ENCODE results near the gene PLEKHG4B.
A peak's percentile ranks its signal among the peaks of the same experiment; 100 is the strongest.
"Not testable (repeated sequence)": the region's sequence is repeated elsewhere in the genome, so short reads cannot be mapped to it uniquely, and the experiment has no call there.

PLEKHG4B gene

DNA sequence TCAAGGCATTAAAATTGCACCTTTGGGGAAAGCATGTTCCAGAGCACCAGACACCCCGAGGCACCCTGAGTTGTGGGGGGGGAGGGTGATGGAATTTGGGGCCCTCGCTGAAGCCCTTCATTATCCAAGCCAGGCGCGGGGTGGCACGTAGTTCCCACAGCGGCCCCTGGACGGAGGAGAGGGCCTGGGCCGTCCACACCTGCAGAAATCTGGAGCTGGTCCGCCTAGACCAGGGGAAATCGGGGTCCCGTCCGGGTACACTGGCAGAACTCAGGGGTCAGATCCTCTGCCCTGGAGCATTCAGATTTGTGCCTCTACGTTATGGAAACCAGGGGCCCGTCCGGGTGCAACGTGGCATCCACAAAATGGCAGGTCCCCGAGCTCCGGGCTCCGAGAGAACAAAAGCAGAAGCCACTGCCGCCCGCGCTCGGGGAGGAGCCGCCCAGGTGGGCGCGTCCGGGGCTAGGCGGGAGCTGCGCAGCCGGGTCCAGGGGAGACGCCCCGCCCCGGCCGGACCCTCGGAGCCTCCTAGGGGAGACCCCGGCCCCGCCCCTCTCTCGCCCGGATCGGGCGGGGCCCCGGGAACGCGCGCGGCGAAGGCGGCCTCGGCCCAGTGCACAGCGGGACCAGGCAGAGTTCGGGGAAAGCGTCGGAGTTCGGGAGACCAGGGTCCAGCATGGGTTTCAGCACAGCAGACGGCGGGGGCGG is at the start of gene PLEKHG4B:
TSS of gene PLEKHG4B (plus strand) at position 613 of the 708 bp plus-strand sequence. CDS start at position 677, 64 bp downstream.
- no peak for DNase-seq

- no peak for DNase-seq
These were observed 49.7 kb upstream of the PLEKHG4B start for GRCh38 chr5:42250-42649.

GRCh38 chr5:48192-48591 is 43.8 kb upstream of the PLEKHG4B start:
- DNase-seq, result peak; percentile 96

GRCh38 chr5:49530-49929 is 42.4 kb upstream of the PLEKHG4B start:
- not testable (repeated sequence) for DNase-seq

DNA sequence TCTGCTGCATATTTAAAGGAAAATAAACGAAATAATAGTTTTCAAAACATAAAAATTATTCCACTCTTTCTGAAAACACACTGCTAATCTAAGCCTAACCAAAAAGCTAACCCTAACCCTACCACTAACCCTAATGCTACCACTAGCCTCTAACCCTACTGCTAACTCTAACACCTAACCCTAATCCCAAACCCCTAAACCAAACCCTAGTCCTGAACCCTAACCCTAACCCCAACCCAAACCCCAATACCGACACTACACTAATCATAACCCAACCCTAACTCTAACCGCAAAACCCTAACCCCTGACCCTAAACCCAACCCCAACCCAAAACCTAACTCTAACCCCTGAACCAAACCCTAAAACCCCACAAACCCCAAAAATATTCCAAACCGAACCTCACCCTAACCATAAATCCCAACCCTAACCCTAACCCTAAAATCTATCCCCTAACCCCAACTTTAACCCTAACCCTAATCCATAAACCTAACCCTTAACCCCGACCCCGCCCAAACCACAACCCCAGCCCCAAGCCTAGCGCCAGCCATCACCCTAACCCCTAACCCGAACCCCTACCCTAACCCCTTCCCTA is 41.9 kb upstream of the PLEKHG4B start:
- DNase-seq, result no peak

GRCh38 chr5:50724-51499 is 41.1 kb upstream of the PLEKHG4B start:
- no peak for DNase-seq

GRCh38 chr5:51500-51823 is 40.5 kb upstream of the PLEKHG4B start:
- DNase-seq, result no peak

DNA sequence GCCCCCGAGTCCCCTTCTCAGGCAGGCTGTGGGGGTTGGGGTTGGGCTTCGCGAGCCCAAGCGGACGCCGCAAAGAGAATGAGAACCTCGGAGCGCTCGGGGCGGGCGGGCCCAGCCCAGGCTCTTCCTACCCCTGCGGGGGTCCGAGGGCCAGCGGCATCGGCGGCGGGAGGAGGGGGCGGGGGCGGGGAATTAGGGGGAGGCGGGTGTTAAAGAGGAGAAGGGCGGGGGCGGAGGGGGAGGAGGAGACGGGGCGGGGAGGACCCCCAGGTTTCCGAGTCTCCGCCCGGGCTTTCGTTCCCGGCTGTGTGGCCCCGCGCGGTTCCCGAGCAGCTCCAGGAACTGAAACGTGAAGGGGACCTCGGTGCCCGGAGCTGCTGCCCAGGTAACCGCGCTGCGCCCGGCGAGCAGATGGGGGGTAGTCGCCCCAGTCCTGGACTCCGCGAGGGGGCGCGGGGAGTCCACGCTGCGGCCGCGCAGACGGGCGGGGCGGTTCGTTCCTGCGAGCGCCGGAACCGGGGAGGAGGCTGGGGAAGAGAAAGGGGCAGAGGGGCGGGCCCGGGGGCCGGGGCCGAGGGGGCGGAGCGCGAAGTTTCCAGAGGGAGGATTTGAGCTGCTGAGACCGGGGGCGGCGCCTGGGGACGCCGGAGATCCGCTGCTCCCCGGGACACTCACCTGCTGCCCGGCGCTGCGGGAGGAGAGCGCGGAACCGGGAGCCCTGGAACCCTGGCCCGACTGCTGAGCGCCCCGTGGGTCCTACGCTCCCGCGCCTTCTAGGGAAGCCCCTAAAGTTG is 38.4 kb upstream of the PLEKHG4B start:
- peak; percentile 79 for DNase-seq

- no peak for DNase-seq
These were observed 37.7 kb upstream of the PLEKHG4B start for GRCh38 chr5:54175-54730.

DNA sequence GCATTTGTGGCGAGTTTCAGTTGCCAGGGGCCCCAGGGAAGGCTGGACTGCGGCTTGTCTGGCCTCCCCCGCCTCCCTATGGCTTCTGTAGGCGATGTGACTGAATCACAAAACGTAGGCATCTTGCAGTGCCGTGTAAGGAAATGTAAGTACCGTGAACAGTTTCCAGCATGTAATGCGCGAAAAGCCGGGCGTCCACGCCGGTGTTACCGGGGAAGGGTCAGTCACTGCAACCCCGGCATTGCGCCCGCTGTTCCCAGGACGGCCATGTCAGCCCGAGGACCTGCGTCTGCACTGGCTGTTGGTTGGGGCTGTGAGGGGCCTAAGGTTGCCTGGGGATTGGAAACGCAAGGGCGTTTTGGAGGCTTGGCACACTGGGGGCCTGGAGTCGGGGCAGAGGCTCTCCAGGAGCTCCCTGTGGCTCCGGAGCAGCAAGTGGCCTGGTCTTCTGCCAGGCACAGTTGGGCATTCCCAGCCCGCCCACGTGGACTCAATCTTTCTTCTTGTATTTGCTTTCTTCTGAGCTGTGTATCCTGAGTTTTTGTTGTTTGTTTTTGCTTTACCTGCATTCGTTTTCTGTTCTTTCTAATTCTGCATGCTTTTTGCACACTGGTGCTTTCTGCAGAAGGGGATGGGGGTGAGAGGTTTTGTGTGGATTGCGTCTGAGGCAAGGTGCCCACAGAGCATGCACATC is 36.9 kb upstream of the PLEKHG4B start:
- DNase-seq, result peak; percentile 35

GRCh38 chr5:56561-57290 is 35.2 kb upstream of the PLEKHG4B start:
- peak; percentile 42 for DNase-seq

DNA sequence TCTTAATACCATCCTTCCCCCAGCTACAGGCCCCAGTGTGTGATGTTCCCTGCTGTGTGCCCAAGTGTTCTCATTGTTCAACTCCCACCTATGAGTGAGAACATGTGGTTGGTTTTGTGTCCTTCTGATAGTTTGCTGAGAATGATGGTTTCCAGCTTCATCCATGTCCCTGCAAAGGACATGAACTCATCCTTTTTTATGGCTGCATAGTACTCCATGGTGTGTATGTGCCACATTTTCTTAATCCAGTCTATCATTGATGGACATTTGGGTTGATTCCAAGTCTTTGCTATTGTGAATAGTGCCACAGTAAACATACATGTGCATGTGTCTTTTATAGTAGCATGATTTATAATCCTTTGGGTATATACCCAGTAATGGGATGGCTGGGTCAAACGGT is 31.7 kb upstream of the PLEKHG4B start:
- DNase-seq, result not testable (repeated sequence)

DNA sequence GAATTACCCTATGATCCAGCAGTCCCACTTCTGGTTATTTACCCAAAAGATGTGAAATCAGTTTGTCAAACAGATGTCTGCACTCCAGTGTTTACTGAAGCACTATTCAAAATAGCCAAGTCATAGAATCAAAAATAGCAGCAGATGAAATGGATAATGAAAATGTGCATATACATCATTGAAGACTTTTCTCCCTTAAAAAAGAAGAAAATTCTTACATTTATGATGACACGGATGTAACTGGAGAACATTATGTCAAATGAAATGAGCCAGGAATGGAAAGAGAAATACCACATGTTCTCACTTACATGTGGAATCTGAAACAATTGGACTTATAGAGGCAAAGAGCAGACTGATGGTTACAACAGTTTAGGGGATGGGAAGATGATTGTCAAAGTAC is 21.5 kb upstream of the PLEKHG4B start:
- no peak for DNase-seq

DNA sequence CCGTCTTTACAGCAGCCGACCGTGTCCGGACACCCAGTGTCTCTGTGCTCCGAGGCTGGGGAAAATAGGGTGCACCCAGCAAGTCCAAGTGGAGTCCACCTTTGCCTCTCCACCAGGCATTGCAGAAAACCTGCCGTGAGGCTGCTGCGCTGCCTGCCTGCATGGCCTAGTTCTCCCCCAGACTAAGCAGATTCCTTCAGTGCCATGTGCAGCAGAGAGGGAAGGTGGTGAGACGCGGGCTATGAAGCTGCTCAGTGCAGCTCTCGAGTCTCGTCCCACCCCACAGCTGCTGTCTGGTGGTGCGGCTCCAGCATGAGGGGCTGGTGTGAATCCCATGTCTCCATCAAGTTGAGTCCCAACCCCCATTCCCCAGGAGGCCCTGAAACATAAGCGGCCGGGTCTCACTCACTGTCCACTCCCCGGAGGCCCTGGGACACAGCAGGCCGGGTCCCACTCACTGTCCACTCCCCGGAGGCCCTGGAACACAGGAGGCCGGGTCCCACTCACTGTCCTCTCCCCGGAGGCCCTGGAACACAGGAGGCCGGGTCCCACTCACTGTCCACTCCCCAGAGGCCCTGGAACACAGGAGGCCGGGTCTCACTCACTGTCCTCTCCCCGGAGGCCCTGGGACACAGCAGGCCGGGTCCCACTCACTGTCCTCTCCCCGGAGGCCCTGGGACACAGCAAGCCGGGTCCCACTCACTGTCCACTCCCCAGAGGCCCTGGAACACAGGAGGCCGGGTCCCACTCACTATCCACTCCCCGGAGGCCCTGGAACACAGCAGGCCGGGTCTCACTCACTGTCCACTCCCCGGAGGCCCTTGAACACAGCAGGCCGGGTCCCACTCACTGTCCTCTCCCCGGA is 19.4 kb upstream of the PLEKHG4B start:
- DNase-seq, result not testable (repeated sequence)

- DNase-seq, result not testable (repeated sequence)
These were observed 18.9 kb upstream of the PLEKHG4B start for GRCh38 chr5:73181-73447.

DNA sequence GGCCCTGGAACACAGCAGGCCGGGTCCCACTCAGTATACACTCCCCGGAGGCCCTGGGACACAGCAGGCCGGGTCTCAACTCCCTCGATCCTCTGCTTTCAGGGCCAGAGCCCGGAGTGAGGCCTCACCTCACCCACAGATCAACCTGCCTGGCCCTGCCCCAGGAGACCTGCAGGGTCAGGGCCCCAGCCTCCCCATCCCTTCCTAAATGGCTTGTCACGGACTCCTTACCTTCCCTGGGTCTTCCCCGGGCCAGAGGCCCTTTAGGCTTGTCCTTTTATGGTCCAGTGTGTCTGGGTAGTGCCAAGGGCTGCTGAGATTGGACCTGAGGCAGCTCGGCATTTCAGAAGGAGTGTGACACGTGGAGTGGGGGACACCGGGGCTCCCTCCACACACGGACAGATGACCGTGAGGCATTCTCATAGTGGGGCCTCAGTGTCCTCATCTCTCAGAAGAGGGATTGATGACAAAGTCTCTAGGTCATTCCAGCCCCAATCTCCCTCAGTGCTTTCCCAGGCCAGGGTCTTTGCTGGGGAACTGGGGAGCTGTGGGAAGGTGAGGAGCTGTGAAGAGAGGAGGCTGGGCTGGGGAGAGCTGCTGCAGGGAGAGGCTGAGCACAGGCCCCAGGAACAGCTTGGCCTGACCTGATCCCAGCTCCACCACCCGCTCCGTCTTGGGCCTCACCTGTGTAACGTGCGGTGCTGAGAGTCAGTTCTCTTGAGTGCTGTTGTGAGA is 18.0 kb upstream of the PLEKHG4B start:
- no peak for DNase-seq

DNA sequence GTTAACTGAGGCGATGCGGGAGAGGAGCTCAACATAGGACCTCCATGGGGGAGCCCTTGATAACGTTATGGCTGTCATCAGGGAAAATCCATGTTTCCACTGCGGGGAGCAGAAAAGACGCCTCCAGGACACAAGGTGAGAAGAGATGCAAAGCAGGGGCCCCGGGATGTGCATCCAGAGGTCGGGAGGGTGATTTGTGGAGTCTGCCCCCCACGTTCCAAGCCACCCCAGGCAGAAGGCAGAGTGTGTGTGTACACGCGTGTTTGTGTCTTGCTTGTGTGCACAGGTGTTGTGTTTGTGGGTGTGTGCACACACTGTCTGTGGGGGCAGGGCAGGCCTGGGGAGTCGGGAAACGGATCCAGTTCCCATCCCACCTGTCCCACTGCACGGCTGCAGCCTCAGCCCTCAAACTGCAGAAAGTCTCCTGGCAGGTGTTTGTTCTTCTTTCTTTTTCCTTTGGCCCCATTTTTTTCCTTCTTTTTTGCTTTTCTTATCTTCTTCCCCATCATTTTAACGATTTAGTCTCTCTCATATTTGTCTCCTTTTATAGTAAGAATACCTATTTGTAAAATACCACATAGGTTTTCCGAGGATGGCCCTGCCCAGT is 17.4 kb upstream of the PLEKHG4B start:
- no peak for DNase-seq

DNA sequence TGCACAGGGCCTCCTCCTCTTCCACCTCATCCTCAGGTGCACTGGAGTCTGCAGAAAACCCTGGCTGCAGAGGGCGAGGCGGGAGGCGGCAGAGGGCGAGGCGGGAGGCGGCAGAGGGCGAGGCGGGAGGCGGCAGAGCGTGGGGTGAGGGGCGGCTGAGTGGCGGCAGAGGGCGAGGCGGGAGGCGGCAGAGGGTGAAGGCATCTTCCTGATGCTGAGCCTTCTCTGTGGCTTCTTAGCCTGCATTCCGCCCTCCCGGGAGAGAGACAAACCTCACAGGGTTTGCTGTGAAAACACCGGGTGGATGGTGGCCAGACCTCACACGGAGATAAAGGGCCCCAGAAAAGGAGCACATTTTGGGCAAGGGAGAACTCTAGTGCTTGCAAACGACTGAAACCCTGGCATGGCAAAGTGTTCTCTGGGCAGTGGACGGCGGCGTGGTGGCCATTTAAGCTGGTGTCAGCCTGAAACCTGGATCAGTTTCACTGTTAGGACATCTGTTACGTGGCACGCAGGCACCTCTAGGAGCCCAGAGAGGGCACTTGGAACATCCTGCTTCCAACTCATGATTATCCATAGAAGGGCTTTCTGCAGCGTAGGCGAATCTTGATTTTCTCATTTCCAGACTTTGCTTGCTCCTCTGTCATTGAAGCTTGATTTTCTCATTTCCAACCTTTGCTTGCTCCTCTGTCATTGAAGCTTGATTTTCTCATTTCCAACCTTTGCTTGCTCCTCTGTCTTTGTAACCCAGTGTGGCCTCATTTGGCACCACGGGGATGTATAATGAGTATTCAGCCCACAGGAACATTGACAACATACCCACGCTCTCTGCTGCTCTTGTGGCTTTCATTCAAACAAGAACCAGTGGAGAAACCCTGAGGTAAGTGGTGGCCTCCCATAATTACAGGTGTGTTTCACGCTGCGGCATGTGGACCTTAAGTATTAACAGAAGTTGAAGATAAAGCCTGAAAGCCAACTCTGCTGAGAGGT is 16.3 kb upstream of the PLEKHG4B start:
- DNase-seq, result no peak
